ENCODE data around the gene WWC2. TPM values are rescaled to one million over a fixed set of nuclear protein-coding genes. Genes with fewer than 3 reads are reported as not detected.

The WWC2 gene
- total RNA-seq, 2 experiments from 2014 or later, result not detected

DNA sequence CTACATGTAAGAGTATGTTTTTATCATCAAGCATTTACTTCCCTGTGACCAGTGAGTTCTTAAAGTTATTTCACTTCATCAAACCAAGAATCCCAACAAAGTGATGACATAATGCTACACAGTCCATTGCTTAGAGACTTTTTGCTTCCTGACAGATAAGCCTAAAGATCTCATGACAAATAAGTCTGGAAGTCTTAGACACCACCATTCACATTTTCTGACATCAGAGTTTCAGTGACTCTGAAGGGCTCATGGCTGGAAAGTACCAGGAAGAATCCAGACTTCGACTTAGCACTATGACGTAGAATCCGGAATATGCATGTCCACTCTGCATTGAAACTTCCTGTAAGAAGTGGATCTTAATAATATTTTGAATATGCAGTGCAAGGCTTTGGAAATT is 167.3 kb downstream of the WWC2 start:
- no peak overlapping the region for H3K27ac ChIP-seq (ENCODE audit: low read depth, low read length, poor library complexity, severe bottlenecking)
- H3K9me3 ChIP-seq (ENCODE audit: low read length), result no peaks in the 10 kb centered on the region
- no TSS peak for BruUV-seq (replicated peaks)
- H3K36me3 ChIP-seq (ENCODE audit: insufficient read depth, low read length), result no peaks in the 10 kb centered on the region
- CTCF ChIA-PET (ENCODE audit: unreplicated experiment), result no interaction called here
- no peaks in the 10 kb centered on the region for H4K20me1 ChIP-seq (ENCODE audit: insufficient read depth, low read length)
- no peak overlapping the region for H3K4me2 ChIP-seq (ENCODE audit: low read length)
- H2AFZ ChIP-seq (ENCODE audit: low read length), result no peak overlapping the region
- intact Hi-C loops (cut with micrococcal nuclease; ENCODE audit: unreplicated experiment), result no loop called here
- no peaks in the 10 kb centered on the region for H3K9me2 ChIP-seq (ENCODE audit: insufficient read depth, low read length)
- no peaks in the 10 kb centered on the region for H3K4me1 ChIP-seq (ENCODE audit: insufficient read depth, low read length, poor library complexity, severe bottlenecking)
- no peak for DNase-seq (ENCODE audit: low spot score)
- no peak for TF ChIP-seq EZH2phosphoT487 (IDR thresholded peaks at IDR 0.05; ENCODE audit: borderline replicate concordance, low read depth, low read length)
- TF ChIP-seq, protein P1, sequence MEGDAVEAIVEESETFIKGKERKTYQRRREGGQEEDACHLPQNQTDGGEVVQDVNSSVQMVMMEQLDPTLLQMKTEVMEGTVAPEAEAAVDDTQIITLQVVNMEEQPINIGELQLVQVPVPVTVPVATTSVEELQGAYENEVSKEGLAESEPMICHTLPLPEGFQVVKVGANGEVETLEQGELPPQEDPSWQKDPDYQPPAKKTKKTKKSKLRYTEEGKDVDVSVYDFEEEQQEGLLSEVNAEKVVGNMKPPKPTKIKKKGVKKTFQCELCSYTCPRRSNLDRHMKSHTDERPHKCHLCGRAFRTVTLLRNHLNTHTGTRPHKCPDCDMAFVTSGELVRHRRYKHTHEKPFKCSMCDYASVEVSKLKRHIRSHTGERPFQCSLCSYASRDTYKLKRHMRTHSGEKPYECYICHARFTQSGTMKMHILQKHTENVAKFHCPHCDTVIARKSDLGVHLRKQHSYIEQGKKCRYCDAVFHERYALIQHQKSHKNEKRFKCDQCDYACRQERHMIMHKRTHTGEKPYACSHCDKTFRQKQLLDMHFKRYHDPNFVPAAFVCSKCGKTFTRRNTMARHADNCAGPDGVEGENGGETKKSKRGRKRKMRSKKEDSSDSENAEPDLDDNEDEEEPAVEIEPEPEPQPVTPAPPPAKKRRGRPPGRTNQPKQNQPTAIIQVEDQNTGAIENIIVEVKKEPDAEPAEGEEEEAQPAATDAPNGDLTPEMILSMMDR (conservative IDR thresholded peaks at IDR 0.05; ENCODE audit: low read length), result no peak
- POLR2A ChIA-PET, result no interaction called here
- no peak overlapping the region for H3K4me3 ChIP-seq (ENCODE audit: low read depth, low read length, poor library complexity, severe bottlenecking)
- no peaks in the 10 kb centered on the region for H3K79me2 ChIP-seq (ENCODE audit: insufficient read depth, low read depth, low read length)

DNA sequence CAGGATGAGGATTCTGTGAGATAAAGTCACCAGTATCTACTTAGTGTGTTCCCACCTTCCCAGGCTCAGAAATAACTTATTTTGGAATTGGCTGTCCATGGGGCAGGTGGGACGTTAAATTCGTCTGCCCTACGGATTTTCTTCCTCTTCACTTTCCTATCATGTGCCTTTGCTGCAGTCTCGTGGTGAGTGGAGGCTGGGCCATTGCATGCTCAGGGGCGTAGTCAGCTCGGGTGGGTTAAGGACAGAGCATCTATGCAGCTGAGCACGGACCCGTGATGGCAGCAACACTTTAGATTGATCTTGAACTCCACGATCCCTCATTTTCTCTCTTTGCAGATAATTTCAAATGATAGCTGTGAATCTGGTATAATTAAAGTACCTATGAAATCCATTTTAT is 169.5 kb downstream of the WWC2 start:
- H3K9me2 ChIP-seq (ENCODE audit: insufficient read depth, low read length), result no peaks in the 10 kb centered on the region
- intact Hi-C loops (cut with micrococcal nuclease; ENCODE audit: unreplicated experiment), result no loop called here
- no peaks in the 10 kb centered on the region for H3K9me3 ChIP-seq (ENCODE audit: low read length)
- no peak overlapping the region for H3K27ac ChIP-seq (ENCODE audit: low read depth, low read length, poor library complexity, severe bottlenecking)
- no peaks in the 10 kb centered on the region for H3K4me1 ChIP-seq (ENCODE audit: insufficient read depth, low read length, poor library complexity, severe bottlenecking)
- no peak overlapping the region for H3K4me2 ChIP-seq (ENCODE audit: low read length)
- no peaks in the 10 kb centered on the region for H3K79me2 ChIP-seq (ENCODE audit: insufficient read depth, low read depth, low read length)
- H3K36me3 ChIP-seq (ENCODE audit: insufficient read depth, low read length), result no peaks in the 10 kb centered on the region
- BruUV-seq (replicated peaks), result no TSS peak
- ChIA-PET CTCF (ENCODE audit: unreplicated experiment) (no interaction called here), POLR2A (interaction anchor here (0.6 kb wide), 1 partner anchor 1119 kb away, joined by 3 read pairs; no protein-coding TSS in a partner anchor)
- no peak overlapping the region for H2AFZ ChIP-seq (ENCODE audit: low read length)
- no peak for TF ChIP-seq EZH2phosphoT487 (IDR thresholded peaks at IDR 0.05; ENCODE audit: borderline replicate concordance, low read depth, low read length)
- TF ChIP-seq, protein P1 (conservative IDR thresholded peaks at IDR 0.05; ENCODE audit: low read length), result no peak
- DNase-seq (ENCODE audit: low spot score), result no peak
- no peak overlapping the region for H3K4me3 ChIP-seq (ENCODE audit: low read depth, low read length, poor library complexity, severe bottlenecking)
- no peaks in the 10 kb centered on the region for H4K20me1 ChIP-seq (ENCODE audit: insufficient read depth, low read length)

DNA sequence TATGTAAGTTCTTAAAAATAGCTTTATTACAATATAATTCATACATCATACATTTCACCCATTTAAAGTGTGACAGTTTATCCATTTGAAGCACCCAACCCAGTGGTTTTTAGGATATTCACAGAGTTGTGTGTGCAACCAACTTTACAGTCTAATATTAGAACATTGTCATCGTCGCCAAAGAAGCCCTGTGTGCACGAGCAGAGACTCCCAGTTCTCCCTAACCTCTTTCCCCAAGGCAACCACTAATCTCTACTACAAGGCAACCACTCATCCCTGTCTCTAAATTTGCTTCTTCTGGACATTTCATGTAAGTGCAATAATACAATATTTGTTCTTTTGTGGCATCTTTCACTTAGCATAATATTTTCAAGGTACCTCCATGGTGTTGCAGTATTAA is 173.3 kb downstream of the WWC2 start:
- BruUV-seq (replicated peaks), result no TSS peak
- POLR2A ChIA-PET, result no interaction called here
- H3K9me3 ChIP-seq (ENCODE audit: low read length), result peaks cover 12% of the 10 kb centered on the region; the same call in 1 of the 2 replicates

More for the DNA sequence above, 173.3 kb downstream of the WWC2 start:
- H3K4me2 ChIP-seq (ENCODE audit: low read length), result no peak overlapping the region
- CTCF ChIA-PET (ENCODE audit: unreplicated experiment), result no interaction called here
- no peak for TF ChIP-seq EZH2phosphoT487 (IDR thresholded peaks at IDR 0.05; ENCODE audit: borderline replicate concordance, low read depth, low read length)
- TF ChIP-seq, protein P1 (conservative IDR thresholded peaks at IDR 0.05; ENCODE audit: low read length), result no peak
- no peak overlapping the region for H3K4me3 ChIP-seq (ENCODE audit: low read depth, low read length, poor library complexity, severe bottlenecking)
- no peaks in the 10 kb centered on the region for H3K4me1 ChIP-seq (ENCODE audit: insufficient read depth, low read length, poor library complexity, severe bottlenecking)
- intact Hi-C loops (cut with micrococcal nuclease; ENCODE audit: unreplicated experiment), result no loop called here
- H4K20me1 ChIP-seq (ENCODE audit: insufficient read depth, low read length), result no peaks in the 10 kb centered on the region
- no peak for DNase-seq (ENCODE audit: low spot score)
- no peaks in the 10 kb centered on the region for H3K79me2 ChIP-seq (ENCODE audit: insufficient read depth, low read depth, low read length)
- no peaks in the 10 kb centered on the region for H3K36me3 ChIP-seq (ENCODE audit: insufficient read depth, low read length)
- H3K9me2 ChIP-seq (ENCODE audit: insufficient read depth, low read length), result no peaks in the 10 kb centered on the region
- no peak overlapping the region for H2AFZ ChIP-seq (ENCODE audit: low read length)
- no peak overlapping the region for H3K27ac ChIP-seq (ENCODE audit: low read depth, low read length, poor library complexity, severe bottlenecking)
